Stomach (tissue), 4 donors: ENCODE measurements around the gene ZNF768.

Experiments
- EP300 ChIP-seq: sonication (generic); formaldehyde crosslinking; IDR thresholded peaks from one replicate; pipeline ENCODE4 v1.6.1; 2017; ENCODE audit warnings: antibody characterized with exemption
- POLR2A ChIP-seq, 4 donors: fragments of 450-650 bp; IDR thresholded peaks; one replicate each; pipeline ENCODE4 v1.6.1; 2016; ENCODE audit warnings: antibody characterized with exemption in 4 of 4, control low read depth in 2 of 4, mild to moderate bottlenecking in 1 of 4, moderate library complexity in 1 of 4
- POLR2AphosphoS5 ChIP-seq, 3 donors: sonication (generic); formaldehyde crosslinking; IDR thresholded peaks; one replicate each; pipeline ENCODE4 v1.6.1; 2016; ENCODE audit warnings: antibody characterized with exemption in 3 of 3
- TF ChIP-seq, protein P1 (sequence below), 7 experiments: fragments of 450-650 bp in 4 of 7; fragments of 200-600 bp in 3 of 7; sonication (generic) in 3 of 7; IDR thresholded peaks; one replicate each; pipeline ENCODE4 v1.5.1; 2016 to 2019; ENCODE audit warnings: antibody characterized with exemption in 7 of 7, control low read depth in 2 of 7, mild to moderate bottlenecking in 1 of 7

DNA sequence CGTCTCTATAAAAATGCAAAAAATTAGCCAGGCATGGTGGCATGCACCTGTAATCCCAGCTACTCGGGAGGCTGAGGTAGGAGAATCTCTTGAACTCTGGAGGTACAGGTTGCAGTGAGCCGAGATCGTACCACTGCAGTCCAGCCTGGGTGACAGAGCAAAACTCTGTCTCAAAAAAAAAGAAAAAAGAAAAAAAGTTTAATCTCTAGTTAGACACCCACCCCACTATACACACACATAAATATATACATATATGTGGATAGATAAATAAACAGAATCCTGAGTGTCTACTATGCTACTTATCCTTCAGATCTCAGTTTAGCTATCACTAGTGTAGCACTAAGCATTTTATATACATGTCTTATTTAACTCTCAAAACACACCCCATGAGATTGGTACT, 35.1 kb downstream of the ZNF768 start:
- TF ChIP-seq, protein P1, sequence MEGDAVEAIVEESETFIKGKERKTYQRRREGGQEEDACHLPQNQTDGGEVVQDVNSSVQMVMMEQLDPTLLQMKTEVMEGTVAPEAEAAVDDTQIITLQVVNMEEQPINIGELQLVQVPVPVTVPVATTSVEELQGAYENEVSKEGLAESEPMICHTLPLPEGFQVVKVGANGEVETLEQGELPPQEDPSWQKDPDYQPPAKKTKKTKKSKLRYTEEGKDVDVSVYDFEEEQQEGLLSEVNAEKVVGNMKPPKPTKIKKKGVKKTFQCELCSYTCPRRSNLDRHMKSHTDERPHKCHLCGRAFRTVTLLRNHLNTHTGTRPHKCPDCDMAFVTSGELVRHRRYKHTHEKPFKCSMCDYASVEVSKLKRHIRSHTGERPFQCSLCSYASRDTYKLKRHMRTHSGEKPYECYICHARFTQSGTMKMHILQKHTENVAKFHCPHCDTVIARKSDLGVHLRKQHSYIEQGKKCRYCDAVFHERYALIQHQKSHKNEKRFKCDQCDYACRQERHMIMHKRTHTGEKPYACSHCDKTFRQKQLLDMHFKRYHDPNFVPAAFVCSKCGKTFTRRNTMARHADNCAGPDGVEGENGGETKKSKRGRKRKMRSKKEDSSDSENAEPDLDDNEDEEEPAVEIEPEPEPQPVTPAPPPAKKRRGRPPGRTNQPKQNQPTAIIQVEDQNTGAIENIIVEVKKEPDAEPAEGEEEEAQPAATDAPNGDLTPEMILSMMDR (IDR thresholded peaks at IDR 0.05) = no peak
- TF ChIP-seq EP300 = no peak
- TF ChIP-seq POLR2AphosphoS5 (IDR thresholded peaks at IDR 0.05) = no peak
- TF ChIP-seq POLR2A (IDR thresholded peaks at IDR 0.05) = no peak
